Epithelial cell of esophagus (primary cell): Measurements from ENCODE around the gene CRIP1.

Experiments used
- DNase-seq: peaks from one replicate; pipeline ENCODE4 v3.0.0; 2010; ENCODE audit warnings: low read depth
- H3K4me3 ChIP-seq: 2 replicates; pipeline ENCODE4 v1.5.1; 2011; ENCODE audit warnings: mild to moderate bottlenecking, low read length, control low read depth
- TF ChIP-seq, protein P1 (sequence below): IDR thresholded peaks from 2 replicates; pipeline ENCODE4 v1.5.1; 2011; ENCODE audit warnings: low read depth, mild to moderate bottlenecking, low read length, control low read depth, inconsistent platforms; ENCODE audit not compliant: insufficient read depth; ENCODE audit errors: missing control alignments

Gene CRIP1

DNA sequence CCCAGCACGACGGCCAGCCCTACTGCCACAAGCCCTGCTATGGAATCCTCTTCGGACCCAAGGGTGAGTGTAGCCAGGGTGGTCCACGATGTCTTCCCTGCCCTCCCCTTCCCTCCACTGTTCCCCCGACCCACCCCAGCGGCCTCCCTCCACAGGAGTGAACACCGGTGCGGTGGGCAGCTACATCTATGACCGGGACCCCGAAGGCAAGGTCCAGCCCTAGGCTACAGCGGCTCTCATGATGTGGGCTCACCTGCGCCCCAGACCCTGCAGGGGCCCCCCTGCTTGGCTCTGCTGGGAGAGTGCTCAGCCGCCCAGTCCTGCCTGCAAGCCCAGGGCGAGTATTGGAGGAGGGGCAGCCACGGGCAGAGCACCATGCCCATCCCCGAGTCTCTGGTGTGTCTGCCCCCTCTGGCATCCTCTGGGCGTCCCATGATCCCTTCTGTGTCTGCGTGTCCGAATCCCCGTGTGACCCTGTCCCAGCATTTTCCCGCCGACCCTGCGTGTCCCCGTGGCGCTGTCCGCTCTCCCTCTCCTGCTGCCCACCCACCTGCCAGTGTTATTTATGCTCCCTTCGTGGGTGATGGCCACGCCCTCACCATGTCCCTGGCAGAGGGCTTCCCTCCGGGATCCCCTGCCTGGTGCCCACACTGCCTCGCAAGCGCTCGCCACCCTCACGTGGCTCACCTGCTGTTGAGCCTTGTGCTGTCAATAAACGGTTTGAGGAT is 7.1 kb upstream of the CRIP1 start:
- TF ChIP-seq, protein P1, sequence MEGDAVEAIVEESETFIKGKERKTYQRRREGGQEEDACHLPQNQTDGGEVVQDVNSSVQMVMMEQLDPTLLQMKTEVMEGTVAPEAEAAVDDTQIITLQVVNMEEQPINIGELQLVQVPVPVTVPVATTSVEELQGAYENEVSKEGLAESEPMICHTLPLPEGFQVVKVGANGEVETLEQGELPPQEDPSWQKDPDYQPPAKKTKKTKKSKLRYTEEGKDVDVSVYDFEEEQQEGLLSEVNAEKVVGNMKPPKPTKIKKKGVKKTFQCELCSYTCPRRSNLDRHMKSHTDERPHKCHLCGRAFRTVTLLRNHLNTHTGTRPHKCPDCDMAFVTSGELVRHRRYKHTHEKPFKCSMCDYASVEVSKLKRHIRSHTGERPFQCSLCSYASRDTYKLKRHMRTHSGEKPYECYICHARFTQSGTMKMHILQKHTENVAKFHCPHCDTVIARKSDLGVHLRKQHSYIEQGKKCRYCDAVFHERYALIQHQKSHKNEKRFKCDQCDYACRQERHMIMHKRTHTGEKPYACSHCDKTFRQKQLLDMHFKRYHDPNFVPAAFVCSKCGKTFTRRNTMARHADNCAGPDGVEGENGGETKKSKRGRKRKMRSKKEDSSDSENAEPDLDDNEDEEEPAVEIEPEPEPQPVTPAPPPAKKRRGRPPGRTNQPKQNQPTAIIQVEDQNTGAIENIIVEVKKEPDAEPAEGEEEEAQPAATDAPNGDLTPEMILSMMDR = no peak
- DNase-seq = no peak
- H3K4me3 ChIP-seq = no peak overlapping the region

DNA sequence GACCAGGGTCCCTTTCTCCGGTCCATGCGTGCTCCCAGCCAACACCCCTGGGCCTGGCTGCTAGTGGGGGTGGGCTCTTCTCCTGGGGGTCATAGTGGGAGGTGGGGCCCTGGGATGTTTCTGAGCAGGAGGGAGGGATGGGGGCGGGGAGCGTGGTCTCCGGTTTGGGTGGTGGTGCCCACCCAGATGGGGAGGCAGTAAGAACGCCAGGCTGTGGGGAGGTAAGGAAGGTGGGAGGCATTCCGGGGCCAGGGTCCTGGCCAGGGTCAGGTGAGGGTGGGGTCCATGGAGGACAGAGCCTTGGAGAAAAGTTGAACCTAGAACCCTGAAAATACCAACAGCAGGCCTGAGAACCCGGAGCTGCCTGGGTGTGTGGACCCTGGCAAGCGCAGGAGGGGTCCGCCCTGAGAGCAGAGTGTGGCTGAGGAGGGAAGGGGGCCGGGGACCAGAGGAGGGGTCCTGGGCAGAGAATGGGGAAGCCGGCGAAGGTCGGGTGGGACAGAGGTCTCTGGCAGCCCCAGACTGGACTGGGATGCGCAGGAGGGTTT is 6.4 kb upstream of the CRIP1 start:
- H3K4me3 ChIP-seq = no peak overlapping the region
- DNase-seq = no peak

DNA sequence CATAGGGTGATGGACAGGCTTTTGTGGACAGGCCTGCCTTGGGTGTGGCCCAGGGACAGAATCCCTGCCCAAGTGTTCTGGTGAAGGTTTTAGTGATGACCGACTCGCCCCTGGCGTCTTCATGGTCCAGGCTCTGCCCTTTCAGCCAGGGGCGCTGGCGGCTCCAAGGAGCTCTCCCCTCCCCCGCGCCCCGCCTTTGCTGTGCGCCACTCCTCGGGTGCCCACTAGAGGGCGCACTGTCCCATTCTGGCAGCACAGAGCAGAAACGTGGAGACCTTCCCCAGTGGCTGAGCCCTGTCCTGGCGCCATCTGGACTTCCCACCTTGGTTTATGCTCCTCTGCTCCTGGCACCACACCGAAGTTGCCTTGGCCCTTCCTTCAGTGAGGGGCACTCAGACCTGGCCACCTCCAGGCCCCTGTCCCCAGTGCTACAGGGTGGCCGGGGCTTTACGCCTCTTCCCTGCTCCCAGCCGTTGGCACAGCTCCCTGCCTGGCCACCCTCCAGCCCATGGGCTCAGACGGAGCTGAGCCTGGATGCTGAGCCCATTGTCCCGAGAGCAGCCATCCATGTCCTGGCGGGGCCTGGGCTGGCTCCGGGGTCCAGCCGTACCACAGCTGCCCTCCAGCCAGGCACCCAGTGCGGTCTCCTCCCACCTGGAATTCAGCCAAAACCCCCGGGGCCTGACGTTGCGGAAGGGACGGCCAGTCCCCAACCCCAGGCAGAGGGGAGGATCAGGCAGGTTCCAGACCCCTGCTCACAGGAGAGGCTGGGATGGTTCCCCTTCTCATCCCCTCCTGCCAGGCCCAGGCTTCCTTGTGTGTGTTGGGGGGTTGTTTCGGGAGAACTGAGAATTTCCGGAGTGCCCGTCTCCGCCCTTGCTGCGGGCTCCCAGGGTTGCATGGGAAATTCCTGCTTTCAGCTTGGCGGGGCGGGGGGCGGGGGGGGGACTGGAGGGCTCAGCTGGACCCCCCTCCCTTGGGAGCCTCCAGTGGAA is 5.6 kb upstream of the CRIP1 start:
- TF ChIP-seq, protein P1 = peak; percentile 96
- peak; percentile 82 for DNase-seq
- H3K4me3 ChIP-seq = peak overlapping the region; percentile 48

More for the DNA sequence above, 6.4 kb upstream of the CRIP1 start:
- TF ChIP-seq, protein P1 = no peak

DNA sequence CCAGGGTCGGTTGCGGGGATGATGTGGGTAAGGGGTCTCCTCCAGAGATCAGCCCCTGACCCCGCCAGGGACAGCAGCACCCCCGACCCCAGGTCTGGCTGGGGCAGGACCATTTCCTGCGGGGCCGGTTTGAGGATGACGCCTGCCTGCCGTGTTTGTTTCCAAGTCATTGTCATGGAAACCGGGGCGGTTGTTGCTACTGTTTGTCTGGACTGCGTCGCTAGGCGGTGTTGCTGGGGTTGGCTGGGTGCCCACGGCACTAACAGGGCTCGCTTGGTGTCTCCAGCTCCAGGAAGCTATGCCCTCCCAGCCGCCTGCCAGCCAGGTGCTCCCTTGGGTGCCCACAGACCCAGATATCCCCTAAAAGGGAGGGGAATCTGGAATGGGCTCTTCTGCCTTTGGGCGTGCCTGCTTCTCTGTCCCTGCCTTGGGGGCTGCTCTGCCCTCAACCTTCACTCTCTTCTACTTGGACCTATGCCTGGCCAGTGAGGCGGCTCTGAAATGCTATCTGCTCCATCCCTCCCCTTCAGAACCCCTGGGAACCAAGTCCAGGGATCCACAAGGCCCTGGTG is 4.7 kb upstream of the CRIP1 start:
- DNase-seq = peak; percentile 97
- TF ChIP-seq, protein P1 = peak; percentile 21
- H3K4me3 ChIP-seq = no peak overlapping the region

DNA sequence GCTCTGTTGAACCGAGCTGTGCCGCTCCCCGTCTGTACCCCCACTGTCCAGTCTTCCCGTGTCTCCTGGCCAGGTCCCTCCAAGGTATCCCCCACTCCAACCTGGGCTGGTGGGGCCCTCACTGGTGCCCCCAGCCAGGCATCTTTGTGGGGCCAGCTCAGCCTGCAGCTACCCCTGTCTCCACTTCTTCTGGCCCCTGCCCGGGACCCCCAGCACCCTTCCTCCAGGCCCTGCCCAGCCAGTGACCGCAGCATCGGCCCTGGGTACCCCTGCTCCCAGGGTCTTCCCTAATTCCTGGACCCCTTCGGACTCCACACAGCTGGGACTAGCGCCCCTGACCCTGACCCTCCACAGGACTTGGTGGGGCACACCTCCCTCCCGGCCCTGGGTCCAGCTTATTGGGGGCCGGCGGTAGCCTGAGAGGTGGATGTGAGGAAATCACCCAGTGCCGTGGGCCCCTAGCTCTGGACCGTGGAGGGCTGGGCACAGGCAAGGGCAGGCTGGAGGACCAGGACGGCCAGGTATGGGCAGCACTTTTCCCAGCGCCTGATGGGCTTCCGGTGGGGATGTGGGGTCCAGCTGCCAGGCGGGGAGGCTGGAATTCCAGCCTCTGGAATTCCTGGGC is 4.1 kb upstream of the CRIP1 start:
- TF ChIP-seq, protein P1 = no peak
- DNase-seq = no peak
- no peak overlapping the region for H3K4me3 ChIP-seq

DNA sequence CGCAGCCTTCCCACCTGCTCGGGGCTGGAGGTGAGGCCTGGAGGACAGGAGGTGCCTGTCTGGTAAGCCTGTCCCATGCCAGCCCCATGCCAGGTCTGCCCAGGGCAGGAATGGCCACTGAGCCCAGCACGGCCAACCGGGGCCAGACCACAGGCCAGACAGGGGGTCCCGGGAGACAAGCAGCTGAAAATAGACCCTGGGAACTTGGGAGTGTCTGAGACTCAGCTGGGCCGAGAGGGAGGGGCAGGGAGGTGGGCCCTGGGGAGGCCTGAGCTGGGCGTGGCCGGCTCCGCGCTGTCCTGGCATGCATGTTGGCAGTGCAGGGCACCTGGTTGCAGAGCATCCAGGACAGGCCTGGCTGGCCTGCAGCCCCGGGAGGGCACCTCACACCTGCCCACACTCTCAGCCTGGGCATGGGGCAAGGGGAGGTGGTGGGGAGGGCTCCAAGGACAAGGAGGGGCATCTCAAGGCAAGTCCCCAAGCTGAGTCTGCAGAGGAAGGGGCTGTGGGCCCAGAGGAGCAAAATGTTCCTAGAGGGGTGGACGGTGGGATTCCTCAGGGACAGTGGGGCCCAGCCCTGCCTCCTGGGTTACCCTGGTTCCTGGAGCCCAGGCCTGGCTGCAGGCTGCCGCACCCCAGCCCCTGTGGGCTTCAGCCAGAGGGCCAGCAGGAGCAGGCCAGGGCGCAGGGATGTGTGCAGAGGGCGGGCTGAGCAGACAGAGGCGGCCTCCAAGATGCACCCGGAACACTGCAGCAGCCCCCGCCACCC is 3.2 kb upstream of the CRIP1 start:
- no peak overlapping the region for H3K4me3 ChIP-seq
- TF ChIP-seq, protein P1 = no peak
- DNase-seq = peak; percentile 55
